ENCODE data around the gene MTERF1.

Gene MTERF1

DNA sequence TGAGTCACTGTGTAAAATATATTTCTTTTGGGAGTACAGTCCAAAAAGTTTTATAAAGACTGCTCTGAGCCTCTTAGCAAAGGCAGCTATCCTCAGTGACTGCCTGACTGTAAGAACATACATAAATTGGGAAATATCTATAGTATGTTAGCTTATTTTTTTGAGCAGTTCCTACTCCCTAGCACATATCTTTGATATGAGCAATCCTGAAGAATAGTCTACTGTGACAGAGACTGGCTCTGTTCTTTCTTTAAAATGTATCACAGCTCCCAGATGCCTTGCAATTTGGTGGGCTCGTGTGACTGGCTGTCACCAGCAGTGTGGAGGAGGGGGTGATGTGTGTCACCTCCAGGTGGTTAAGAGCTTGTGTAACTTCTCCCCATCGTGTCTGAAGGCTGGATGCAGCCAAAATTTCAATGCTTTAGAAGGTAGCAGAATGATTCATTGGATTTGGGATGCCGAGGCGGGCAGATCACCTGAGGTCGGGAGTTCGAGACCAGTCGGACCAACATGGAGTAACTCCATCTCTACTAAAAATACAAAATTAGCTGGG, 47.9 kb downstream of the MTERF1 start:
- DNase-seq (ENCODE audit: low read depth): no peak

DNA sequence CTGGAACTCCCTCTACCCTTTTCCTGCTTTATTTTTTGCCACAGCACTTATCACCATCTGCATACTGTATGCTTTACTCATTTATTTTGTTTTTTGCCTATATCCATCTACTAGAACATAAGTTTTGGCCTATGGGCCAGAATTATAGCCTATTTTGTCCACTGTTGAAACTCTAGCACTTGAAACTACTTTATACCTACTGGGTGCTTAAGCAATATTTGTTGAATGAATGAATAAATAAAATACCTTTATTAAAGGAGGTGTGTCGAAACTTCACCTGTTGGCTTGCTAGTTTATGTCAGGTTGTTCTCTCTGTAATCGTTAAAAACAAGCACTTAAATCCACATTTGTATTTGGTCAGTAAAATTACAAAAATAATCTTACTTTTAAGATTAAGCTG, 53.3 kb downstream of the MTERF1 start:
- no peak for DNase-seq (ENCODE audit: low read depth)

DNA sequence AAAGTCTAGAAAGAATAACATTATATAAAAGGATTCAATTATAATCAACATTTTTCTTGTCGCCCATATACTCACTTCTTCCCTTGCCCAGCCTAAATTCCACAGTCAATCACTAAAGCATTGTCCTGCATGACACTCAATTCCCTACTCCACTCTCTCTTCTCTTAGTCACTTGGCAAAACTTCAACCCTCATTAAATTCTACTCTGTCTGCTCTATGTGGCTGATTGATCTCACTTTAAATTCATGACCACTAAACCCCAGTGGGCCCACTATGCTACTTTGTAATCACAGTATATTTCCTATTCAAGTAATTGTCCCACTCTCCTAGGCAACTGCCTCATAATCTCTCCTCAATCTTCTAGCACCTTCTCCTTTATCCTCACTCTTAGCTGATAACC, 54.1 kb downstream of the MTERF1 start:
- DNase-seq (ENCODE audit: low read depth): no peak

DNA sequence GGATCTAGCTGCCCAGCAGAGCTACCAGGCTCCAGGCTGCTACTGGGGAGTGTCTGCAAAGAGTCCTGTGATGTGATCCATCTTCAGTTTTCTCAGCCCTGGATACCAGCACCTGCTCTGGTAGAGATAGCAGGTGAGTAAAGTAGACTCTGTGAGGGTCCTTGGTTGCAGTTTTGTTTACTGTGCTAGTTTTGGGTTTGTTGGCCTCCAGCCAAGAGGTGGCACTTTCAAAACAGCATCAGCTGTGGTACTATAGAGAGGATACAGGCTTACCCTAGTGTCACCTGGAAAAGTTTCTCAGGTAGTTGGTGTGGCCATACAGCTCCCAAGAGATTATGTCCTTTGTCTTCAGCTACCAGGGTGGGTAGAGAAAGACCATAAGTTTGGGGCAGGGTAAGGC, 56.3 kb downstream of the MTERF1 start:
- no peak for DNase-seq (ENCODE audit: low read depth)
